Neural cell (in vitro differentiated cells): ENCODE results near the gene ITPA.

Source experiments
- EP300 ChIP-seq: fragments of 450-650 bp; conservative IDR thresholded peaks from 2 replicates; pipeline ENCODE4 v1.6.1; 2014; ENCODE audit warnings: antibody characterized with exemption, mild to moderate bottlenecking, moderate library complexity; ENCODE audit not compliant: poor library complexity, severe bottlenecking
- EZH2 ChIP-seq: fragments of 200-600, 300-800 bp; shearing (Covaris generic), sonication (generic); IDR thresholded peaks from 2 replicates; pipeline ENCODE4 v1.6.1; 2014; ENCODE audit warnings: antibody characterized with exemption, low read length, borderline replicate concordance, mild to moderate bottlenecking; ENCODE audit not compliant: insufficient read depth, poor library complexity, severe bottlenecking
- MXI1 ChIP-seq: fragments of 450-650 bp; conservative IDR thresholded peaks from 2 replicates; pipeline ENCODE4 v1.6.1; 2014; ENCODE audit warnings: antibody characterized with exemption, mild to moderate bottlenecking; ENCODE audit not compliant: poor library complexity, severe bottlenecking
- POLR2AphosphoS5 ChIP-seq: IDR thresholded peaks from 2 replicates; pipeline ENCODE4 v1.6.1; 2012
- RAD21 ChIP-seq: fragments of 450-650 bp; conservative IDR thresholded peaks from 2 replicates; pipeline ENCODE4 v1.6.1; 2014; ENCODE audit warnings: antibody characterized with exemption, mild to moderate bottlenecking, moderate library complexity
- SMC3 ChIP-seq: fragments of 450-650 bp; conservative IDR thresholded peaks from 2 replicates; pipeline ENCODE4 v1.6.1; 2014; ENCODE audit warnings: antibody characterized with exemption, mild to moderate bottlenecking, moderate library complexity; ENCODE audit not compliant: poor library complexity
- TAF1 ChIP-seq: IDR thresholded peaks from 2 replicates; pipeline ENCODE4 v1.6.1; 2012; ENCODE audit warnings: low read depth
- TF ChIP-seq, protein P1 (sequence below): fragments of 450-650 bp; IDR thresholded peaks from 2 replicates; pipeline ENCODE4 v1.5.1; 2014; ENCODE audit warnings: antibody characterized with exemption, mild to moderate bottlenecking, moderate library complexity; ENCODE audit not compliant: poor library complexity, severe bottlenecking
- TF ChIP-seq, protein P2 (sequence below): IDR thresholded peaks from 2 replicates; pipeline ENCODE4 v1.6.1; 2012; ENCODE audit warnings: borderline replicate concordance

DNA sequence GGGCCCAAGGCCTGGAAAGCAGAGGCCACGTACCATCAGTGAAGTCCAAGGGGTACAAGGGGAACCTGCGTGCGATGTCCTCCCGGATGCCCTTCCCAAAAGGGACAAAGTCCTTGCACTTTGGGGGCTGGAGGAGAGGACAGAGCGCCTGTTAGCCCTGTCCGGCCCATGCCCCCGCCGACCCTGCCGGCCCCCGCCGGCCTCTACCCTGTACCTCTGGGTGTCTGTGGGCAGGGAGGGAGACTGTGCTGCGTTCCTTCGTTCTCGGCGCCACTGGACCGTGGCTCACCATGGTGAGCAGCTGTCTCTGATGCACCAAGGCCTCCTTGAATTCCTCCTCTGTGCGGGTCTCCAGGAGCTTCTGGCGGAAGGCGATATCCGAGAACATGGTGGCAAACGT, 21.8 kb downstream of the ITPA start:
- TF ChIP-seq, protein P1, sequence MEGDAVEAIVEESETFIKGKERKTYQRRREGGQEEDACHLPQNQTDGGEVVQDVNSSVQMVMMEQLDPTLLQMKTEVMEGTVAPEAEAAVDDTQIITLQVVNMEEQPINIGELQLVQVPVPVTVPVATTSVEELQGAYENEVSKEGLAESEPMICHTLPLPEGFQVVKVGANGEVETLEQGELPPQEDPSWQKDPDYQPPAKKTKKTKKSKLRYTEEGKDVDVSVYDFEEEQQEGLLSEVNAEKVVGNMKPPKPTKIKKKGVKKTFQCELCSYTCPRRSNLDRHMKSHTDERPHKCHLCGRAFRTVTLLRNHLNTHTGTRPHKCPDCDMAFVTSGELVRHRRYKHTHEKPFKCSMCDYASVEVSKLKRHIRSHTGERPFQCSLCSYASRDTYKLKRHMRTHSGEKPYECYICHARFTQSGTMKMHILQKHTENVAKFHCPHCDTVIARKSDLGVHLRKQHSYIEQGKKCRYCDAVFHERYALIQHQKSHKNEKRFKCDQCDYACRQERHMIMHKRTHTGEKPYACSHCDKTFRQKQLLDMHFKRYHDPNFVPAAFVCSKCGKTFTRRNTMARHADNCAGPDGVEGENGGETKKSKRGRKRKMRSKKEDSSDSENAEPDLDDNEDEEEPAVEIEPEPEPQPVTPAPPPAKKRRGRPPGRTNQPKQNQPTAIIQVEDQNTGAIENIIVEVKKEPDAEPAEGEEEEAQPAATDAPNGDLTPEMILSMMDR, result no peak
- TF ChIP-seq POLR2AphosphoS5 (no peak), EZH2 (no peak), EP300 (no peak), TAF1 (no peak), MXI1 (no peak), RAD21 (no peak), SMC3 (no peak)
- TF ChIP-seq, protein P2, sequence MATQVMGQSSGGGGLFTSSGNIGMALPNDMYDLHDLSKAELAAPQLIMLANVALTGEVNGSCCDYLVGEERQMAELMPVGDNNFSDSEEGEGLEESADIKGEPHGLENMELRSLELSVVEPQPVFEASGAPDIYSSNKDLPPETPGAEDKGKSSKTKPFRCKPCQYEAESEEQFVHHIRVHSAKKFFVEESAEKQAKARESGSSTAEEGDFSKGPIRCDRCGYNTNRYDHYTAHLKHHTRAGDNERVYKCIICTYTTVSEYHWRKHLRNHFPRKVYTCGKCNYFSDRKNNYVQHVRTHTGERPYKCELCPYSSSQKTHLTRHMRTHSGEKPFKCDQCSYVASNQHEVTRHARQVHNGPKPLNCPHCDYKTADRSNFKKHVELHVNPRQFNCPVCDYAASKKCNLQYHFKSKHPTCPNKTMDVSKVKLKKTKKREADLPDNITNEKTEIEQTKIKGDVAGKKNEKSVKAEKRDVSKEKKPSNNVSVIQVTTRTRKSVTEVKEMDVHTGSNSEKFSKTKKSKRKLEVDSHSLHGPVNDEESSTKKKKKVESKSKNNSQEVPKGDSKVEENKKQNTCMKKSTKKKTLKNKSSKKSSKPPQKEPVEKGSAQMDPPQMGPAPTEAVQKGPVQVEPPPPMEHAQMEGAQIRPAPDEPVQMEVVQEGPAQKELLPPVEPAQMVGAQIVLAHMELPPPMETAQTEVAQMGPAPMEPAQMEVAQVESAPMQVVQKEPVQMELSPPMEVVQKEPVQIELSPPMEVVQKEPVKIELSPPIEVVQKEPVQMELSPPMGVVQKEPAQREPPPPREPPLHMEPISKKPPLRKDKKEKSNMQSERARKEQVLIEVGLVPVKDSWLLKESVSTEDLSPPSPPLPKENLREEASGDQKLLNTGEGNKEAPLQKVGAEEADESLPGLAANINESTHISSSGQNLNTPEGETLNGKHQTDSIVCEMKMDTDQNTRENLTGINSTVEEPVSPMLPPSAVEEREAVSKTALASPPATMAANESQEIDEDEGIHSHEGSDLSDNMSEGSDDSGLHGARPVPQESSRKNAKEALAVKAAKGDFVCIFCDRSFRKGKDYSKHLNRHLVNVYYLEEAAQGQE, result no peak
